Measurements from ENCODE around the gene RUNX2. TPM values are rescaled to one million over a fixed set of nuclear protein-coding genes. Genes with fewer than 3 reads are reported as not detected.

RUNX2 gene
- total and polyA plus RNA-seq, 10 of the 15 experiments (the other 5 are each of a cell fraction or from before 2014, with no cell fraction given): 0.01 to 0.77 (median 0.15) TPM; not detected in 3

GRCh38 chr6:45687570-45687969, 359.4 kb downstream of the RUNX2 start (continued):
- TF ChIP-seq NKRF (conservative IDR thresholded peaks at IDR 0.05): no peak

GRCh38 chr6:45688180-45688579, 360.1 kb downstream of the RUNX2 start:
- ATAC-seq: no peak
- Histone ChIP-seq H4K20me1 (ENCODE audit: control insufficient read depth, insufficient read depth) (no peaks in the 10 kb centered on the region), H3K27me3 (replicated peaks in 1 of 2; ENCODE audit: control insufficient read depth in 2 of 2, insufficient read depth in 2 of 2, low read length in 1 of 2) (peaks cover 0 to 3% of the 10 kb centered on the region in 2 experiments; a peak in 2 of 4 replicates), H3K4me3 (no peak overlapping the region), H2AFZ (ENCODE audit: control insufficient read depth, low read depth, low read length) (no peak overlapping the region), H3K9me3 (replicated peaks; ENCODE audit: control insufficient read depth, insufficient read depth, low read length) (peaks cover 5% of the 10 kb centered on the region; the same call in 2 of the 3 replicates), H3K9ac (ENCODE audit: control insufficient read depth, insufficient read depth, low read length) (no peak overlapping the region), H3K4me2 (ENCODE audit: control insufficient read depth, insufficient read depth) (0 out of 2 replicates have a peak overlapping the region, but pooled peaks have one; percentile 38), H3K4me1 (ENCODE audit: control insufficient read depth, insufficient read depth, low read length) (peaks cover 14% of the 10 kb centered on the region), H3K27ac (ENCODE audit: control insufficient read depth, insufficient read depth) (no peak overlapping the region), H3K79me2 (ENCODE audit: control insufficient read depth, insufficient read depth, low read length) (no peaks in the 10 kb centered on the region), H3K36me3 (ENCODE audit: control insufficient read depth in 2 of 2, insufficient read depth in 2 of 2, low read length in 1 of 2) (no peaks in the 10 kb centered on the region)
- no peak for DNase-seq (ENCODE audit: low read depth, low spot score)
- ChIA-PET CTCF (no interaction called here), POLR2A (interaction anchor here (0.5 kb wide), 1 partner anchor 10 kb away, joined by 3 read pairs; no protein-coding TSS in a partner anchor), SMC1A (ENCODE audit: uncharacterized antibody, unreplicated experiment) (no interaction called here), RAD21 (ENCODE audit: unreplicated experiment) (no interaction called here)
- TF ChIP-seq MAX (IDR thresholded peaks at IDR 0.05; ENCODE audit: low read depth, low read length): no peak
- BruUV-seq (replicated peaks): no TSS peak
- intact Hi-C loops (cut with micrococcal nuclease; ENCODE audit: unreplicated experiment) (loop anchor here (10.0 kb wide), 1 partner anchor 237 kb away; no protein-coding TSS in a partner anchor), in situ Hi-C loops (cut with MboI) (no loop called here)
- WGBS (ENCODE audit: insufficient coverage, insufficient replicate concordance, low lambda C conversion rate, missing lambda C conversion rate): 100% methylated on average over 1 of the region's 1 CpG
- no peak for FAIRE-seq
